Fibroblast of lung (primary cell): ENCODE measurements around the gene PXMP4. TPM values are rescaled to one million over a fixed set of nuclear protein-coding genes. Genes with fewer than 3 reads are reported as not detected.
"Not testable (repeated sequence)": the region's sequence is repeated elsewhere in the genome, so short reads cannot be mapped to it uniquely, and the experiment has no call there.

ENCODE experiments used
- DNase-seq, 2 donors: peaks; one replicate each; pipeline versions ENCODE4 v3.0.0 to v3.0.0-alpha.2; 2010; ENCODE audit warnings: low read depth in 2 of 2
- H2AFZ ChIP-seq: 2 replicates; pipeline ENCODE4 v1.5.1; 2012; ENCODE audit warnings: low read length, control low read depth, inconsistent platforms
- H3K27ac ChIP-seq: 2 replicates; pipeline ENCODE4 v1.5.1; 2011; ENCODE audit warnings: low read length, control low read depth; ENCODE audit not compliant: insufficient read depth
- H3K27me3 ChIP-seq: 2 replicates; pipeline ENCODE4 v1.5.1; 2011; ENCODE audit warnings: mild to moderate bottlenecking, low read length; ENCODE audit not compliant: control insufficient read depth, insufficient read depth
- H3K36me3 ChIP-seq: 2 replicates; pipeline ENCODE4 v1.5.1; 2011; ENCODE audit warnings: low read length; ENCODE audit not compliant: control insufficient read depth, insufficient read depth
- H3K4me1 ChIP-seq: 2 replicates; pipeline ENCODE4 v1.5.1; 2011; ENCODE audit warnings: low read length; ENCODE audit not compliant: control insufficient read depth, insufficient read depth; ENCODE audit errors: extremely low read depth
- H3K4me2 ChIP-seq: 2 replicates; pipeline ENCODE4 v1.5.1; 2011; ENCODE audit warnings: low read length, control low read depth; ENCODE audit not compliant: insufficient read depth; ENCODE audit errors: extremely low read depth
- H3K4me3 ChIP-seq, 4 experiments: fragments of 200-600 bp in 1 of 4; sonication (generic) in 1 of 4; replicated peaks in 1 of 4; 2 replicates each; pipeline ENCODE4 v1.5.1; 2011 to 2016; ENCODE audit warnings: low read length in 4 of 4, low read depth in 3 of 4, mild to moderate bottlenecking in 3 of 4, control low read depth in 2 of 4, inconsistent platforms in 1 of 4, mixed read lengths in 1 of 4; ENCODE audit not compliant: insufficient read depth in 1 of 4; ENCODE audit errors: control extremely low read depth in 1 of 4
- H3K79me2 ChIP-seq: 2 replicates; pipeline ENCODE4 v1.5.1; 2012; ENCODE audit warnings: mild to moderate bottlenecking, low read length, inconsistent platforms; ENCODE audit not compliant: control insufficient read depth, insufficient read depth
- H3K9ac ChIP-seq: 2 replicates; pipeline ENCODE4 v1.5.1; 2011; ENCODE audit warnings: mild to moderate bottlenecking, low read length, control low read depth; ENCODE audit not compliant: insufficient read depth
- H3K9me3 ChIP-seq: 2 replicates; pipeline ENCODE4 v1.5.1; 2012; ENCODE audit warnings: low read depth, low read length; ENCODE audit not compliant: control insufficient read depth, insufficient read depth
- H4K20me1 ChIP-seq: 2 replicates; pipeline ENCODE4 v1.5.1; 2011; ENCODE audit warnings: low read length; ENCODE audit not compliant: control insufficient read depth, insufficient read depth; ENCODE audit errors: extremely low read depth
- EZH2 ChIP-seq: IDR thresholded peaks from 2 replicates; pipeline ENCODE4 v1.5.1; 2012; ENCODE audit warnings: low read length, control low read depth, mild to moderate bottlenecking; ENCODE audit errors: missing control alignments
- polyA plus RNA-seq, 2 donors: library from polyadenylated mRNA; depleted of rRNA in 1 of 2; stranded (reverse) in 1 of 2; unstranded in 1 of 2; fragments of >200 nt; gene quantifications; 2 replicates each; pipeline ENCODE4 v1.2.1, GENCODE V29; 2011 to 2012; ENCODE audit warnings: missing spikeins in 1 of 2
- total RNA-seq: library from RNA; depleted of rRNA; stranded (reverse); fragments of >200 nt; gene quantifications from 2 replicates; pipeline ENCODE4 v1.2.1, GENCODE V29; 2014
- TF ChIP-seq, protein P1 (sequence below), 2 donors: IDR thresholded peaks in 1 of 2; conservative IDR thresholded peaks in 1 of 2; 1 replicate in 1 of 2; 2 replicates in 1 of 2; pipeline ENCODE4 v1.5.1; 2011 to 2012; ENCODE audit warnings: low read length in 2 of 2, control low read depth in 1 of 2, inconsistent platforms in 1 of 2, low read depth in 1 of 2, mild to moderate bottlenecking in 1 of 2

Gene PXMP4
- total and polyA plus RNA-seq, 2 donors (not counting 1 experiment from before 2014, with no cell fraction given): 4.1 to 6.3 TPM

DNA sequence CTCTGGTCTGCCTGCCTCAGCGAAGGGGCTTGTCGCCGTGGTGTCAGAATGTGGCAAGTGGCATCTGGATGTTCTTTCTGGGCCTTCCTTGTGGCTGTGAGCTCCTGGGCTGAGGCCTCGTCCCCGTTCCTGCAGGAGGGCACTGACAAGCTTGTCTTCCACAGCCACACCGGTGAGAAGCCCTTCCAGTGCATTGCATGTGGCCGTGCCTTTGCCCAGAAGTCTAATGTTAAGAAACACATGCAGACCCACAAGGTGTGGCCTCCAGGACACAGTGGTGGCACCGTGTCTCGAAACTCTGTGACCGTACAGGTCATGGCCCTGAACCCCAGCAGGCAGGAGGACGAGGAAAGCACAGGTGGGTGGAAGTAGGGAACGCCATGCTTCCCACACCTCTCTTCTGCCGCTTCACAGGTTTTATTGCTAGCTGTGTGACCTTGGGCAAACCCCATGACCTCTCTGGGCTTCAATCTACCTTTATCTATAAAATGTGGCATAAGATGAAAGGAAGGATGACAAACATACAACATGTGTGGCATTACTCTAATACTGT, 41.7 kb upstream of the PXMP4 start:
- Histone ChIP-seq H3K4me2 (no peak overlapping the region), H2AFZ (no peak overlapping the region), H4K20me1 (no peaks in the 10 kb centered on the region), H3K4me3 (no peak overlapping the region), H3K27ac (no peak overlapping the region), H3K9ac (no peak overlapping the region), H3K4me1 (no peaks in the 10 kb centered on the region), H3K79me2 (no peaks in the 10 kb centered on the region), H3K27me3 (no peaks in the 10 kb centered on the region), H3K36me3 (peaks cover 1% of the 10 kb centered on the region), H3K9me3 (no peaks in the 10 kb centered on the region)
- TF ChIP-seq, protein P1, sequence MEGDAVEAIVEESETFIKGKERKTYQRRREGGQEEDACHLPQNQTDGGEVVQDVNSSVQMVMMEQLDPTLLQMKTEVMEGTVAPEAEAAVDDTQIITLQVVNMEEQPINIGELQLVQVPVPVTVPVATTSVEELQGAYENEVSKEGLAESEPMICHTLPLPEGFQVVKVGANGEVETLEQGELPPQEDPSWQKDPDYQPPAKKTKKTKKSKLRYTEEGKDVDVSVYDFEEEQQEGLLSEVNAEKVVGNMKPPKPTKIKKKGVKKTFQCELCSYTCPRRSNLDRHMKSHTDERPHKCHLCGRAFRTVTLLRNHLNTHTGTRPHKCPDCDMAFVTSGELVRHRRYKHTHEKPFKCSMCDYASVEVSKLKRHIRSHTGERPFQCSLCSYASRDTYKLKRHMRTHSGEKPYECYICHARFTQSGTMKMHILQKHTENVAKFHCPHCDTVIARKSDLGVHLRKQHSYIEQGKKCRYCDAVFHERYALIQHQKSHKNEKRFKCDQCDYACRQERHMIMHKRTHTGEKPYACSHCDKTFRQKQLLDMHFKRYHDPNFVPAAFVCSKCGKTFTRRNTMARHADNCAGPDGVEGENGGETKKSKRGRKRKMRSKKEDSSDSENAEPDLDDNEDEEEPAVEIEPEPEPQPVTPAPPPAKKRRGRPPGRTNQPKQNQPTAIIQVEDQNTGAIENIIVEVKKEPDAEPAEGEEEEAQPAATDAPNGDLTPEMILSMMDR (conservative IDR thresholded peaks at IDR 0.05 in 1 of 2, IDR thresholded peaks at IDR 0.05 in 1 of 2; ENCODE audit: low read depth in 1 of 2, low read length in 2 of 2): no peak
- TF ChIP-seq EZH2: no peak
- no peak for DNase-seq

DNA sequence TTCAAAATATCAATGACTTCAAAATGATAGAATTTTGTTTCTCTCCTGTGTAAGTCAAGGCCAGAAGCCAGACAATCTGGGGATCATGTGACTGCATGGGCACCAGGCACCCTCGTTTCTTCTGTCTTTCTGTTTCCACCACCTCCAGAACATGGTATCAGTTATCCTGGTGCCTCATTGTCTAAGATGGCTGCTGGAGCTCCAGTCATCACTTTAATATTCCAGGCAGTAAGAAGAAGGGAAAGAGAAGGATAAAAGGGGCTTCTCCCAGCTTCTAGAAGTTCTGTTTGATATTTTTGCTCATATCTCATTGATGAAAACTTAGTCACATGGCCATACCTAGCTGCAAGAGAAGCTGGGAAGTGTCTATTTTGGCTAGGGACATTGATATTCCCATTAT, 37.3 kb upstream of the PXMP4 start:
- no peak for DNase-seq
- Histone ChIP-seq H3K36me3 (peaks cover 3% of the 10 kb centered on the region), H3K79me2 (no peaks in the 10 kb centered on the region), H3K9ac (no peak overlapping the region), H3K4me3 (no peak overlapping the region), H3K9me3 (no peaks in the 10 kb centered on the region), H4K20me1 (no peaks in the 10 kb centered on the region), H3K4me2 (no peak overlapping the region), H3K27me3 (no peaks in the 10 kb centered on the region), H2AFZ (no peak overlapping the region), H3K4me1 (no peaks in the 10 kb centered on the region), H3K27ac (no peak overlapping the region)
- TF ChIP-seq EZH2: no peak
- TF ChIP-seq, protein P1 (conservative IDR thresholded peaks at IDR 0.05 in 1 of 2, IDR thresholded peaks at IDR 0.05 in 1 of 2; ENCODE audit: low read depth in 1 of 2, low read length in 2 of 2): no peak

DNA sequence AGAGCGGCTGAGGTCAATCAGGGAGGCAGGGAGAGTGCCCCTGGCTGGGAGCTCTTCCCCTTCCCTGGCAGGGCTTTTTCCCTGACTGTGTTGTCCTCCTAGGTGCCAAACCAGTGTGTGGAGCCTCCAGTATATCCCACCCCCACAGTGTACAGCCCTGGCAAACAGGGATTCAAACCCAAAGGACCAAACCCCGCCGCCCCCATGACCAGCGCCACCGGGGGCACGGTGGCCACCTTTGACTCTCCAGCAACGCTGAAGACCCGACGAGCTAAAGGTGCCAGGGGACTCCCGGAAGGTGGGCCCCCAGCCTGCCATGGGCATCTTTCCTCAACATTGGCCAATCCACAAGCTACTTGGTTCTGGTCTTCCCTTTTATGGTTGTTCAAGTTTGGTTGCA, 36.9 kb upstream of the PXMP4 start:
- DNase-seq: no peak
- TF ChIP-seq, protein P1 (conservative IDR thresholded peaks at IDR 0.05 in 1 of 2, IDR thresholded peaks at IDR 0.05 in 1 of 2; ENCODE audit: low read depth in 1 of 2, low read length in 2 of 2): no peak
- no peak for TF ChIP-seq EZH2
- Histone ChIP-seq H3K4me2 (no peak overlapping the region), H2AFZ (no peak overlapping the region), H3K79me2 (no peaks in the 10 kb centered on the region), H3K9ac (no peak overlapping the region), H4K20me1 (no peaks in the 10 kb centered on the region), H3K4me1 (no peaks in the 10 kb centered on the region), H3K27me3 (no peaks in the 10 kb centered on the region), H3K9me3 (no peaks in the 10 kb centered on the region), H3K4me3 (no peak overlapping the region), H3K36me3 (peaks cover 3% of the 10 kb centered on the region), H3K27ac (no peak overlapping the region)

DNA sequence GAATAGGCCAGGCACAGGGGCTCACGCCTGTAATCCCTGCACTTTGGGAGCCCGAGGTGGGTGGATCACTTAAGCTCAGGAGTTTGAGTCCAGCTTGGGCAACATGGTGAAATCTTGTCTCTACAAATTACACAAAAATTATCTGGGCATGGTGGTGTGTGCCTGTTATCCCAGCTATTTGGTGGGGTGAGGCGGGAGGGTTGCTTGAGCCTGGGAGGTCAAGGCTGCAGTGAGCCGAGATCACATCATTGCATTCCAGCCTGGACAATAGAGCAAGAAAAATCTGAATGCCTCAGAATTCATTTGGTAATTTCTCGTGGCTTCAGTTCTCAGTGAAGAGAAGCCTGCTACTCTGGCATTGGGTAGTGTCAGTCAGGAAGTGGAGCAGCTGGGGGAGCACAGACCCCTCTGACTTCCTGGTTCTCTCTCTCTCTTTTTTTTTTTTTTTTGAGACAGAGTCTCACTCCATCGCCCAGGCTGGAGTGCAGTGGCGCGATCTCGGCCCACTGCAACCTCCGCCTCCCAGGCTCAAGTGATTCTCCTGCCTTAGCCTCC, 35.9 kb upstream of the PXMP4 start:
- not testable (repeated sequence) for H3K4me3 ChIP-seq, H2AFZ ChIP-seq, H3K79me2 ChIP-seq, H3K27me3 ChIP-seq, H3K4me2 ChIP-seq, H3K27ac ChIP-seq, H4K20me1 ChIP-seq, H3K4me1 ChIP-seq, H3K36me3 ChIP-seq, DNase-seq, H3K9ac ChIP-seq, H3K9me3 ChIP-seq
